ENCODE data around the gene NCOA5. TPM values are rescaled to one million over a fixed set of nuclear protein-coding genes. Genes with fewer than 3 reads are reported as not detected.
A peak's percentile ranks its signal among the peaks of the same experiment; 100 is the strongest.

Gene NCOA5
- total RNA-seq: 10 to 100 TPM in 1 of 2 experiments, 1 to 10 TPM in 1; 9.7 to 10.5 TPM
- 31.8 TPM for polyA plus RNA-seq (2013, experiment 1 of 2)
- polyA plus RNA-seq (2013, experiment 2 of 2): 34.1 TPM
- 17.0 to 68.4 (median 45.4) reads per million in 172 experiments for total RNA-seq

DNA sequence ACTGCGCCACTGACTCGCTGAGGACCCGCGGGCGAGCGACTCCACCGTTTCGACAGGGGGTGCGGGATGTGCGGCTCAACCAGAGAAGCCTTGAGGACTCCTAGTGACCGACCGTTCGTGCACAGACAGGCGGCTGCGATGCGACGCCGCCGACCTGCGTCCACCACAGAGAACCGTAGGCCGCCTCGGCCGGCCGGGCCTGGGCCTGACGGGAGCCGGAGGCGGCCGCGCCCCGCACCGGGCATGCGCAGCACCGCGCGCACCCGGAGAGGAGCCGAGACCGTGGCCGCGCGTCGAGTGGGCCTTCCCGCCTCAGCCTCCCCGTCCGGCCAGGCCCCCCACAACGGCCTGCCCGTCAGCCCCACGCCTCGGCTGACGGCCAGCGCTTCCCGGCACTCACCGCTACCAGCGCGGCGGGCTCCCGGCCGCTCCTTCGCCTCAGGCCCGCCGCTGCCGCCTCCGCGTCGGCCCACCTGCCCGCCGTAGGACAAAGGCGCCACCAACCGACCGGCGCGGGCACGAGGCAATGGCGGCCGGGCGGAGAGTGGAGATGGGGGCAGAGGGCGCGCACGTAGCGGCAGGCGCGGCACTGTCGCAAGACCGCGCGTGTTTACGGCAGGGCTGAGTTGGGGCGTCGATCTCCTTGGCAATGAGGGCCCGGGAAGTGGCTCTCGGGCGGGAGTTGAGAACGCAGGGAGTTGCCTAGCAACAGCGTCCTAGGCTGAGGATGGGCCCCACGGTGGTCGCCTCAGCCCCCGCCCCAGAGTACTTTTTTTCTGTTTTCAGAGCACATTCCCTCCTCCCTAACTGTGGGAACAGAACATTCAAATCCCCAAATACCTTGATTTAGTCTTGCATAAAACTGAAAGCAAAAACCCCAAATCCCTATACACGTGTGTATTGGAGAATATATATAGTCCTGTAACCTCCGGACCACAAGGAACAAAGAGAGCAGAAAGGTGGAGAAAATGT, at the start of gene NCOA5:
Gene NCOA5 (minus strand): TSS at position 546 of the 972 bp plus-strand sequence. CDS start 10,538 bp downstream, outside the sequence.
- ChIA-PET CTCF (interaction anchor here (1.1 kb wide), 1 partner anchor 103 kb away, joined by 3 read pairs; no protein-coding TSS in a partner anchor), POLR2A (interaction anchor here (1.3 to 1.5 kb wide), 2 partner anchors 155 to 275 kb away, joined by 5 to 10 read pairs; partner anchors contain the start of gene PCIF1)
- Mint-ChIP-seq H3K9me3 (no peaks in the 10 kb centered on the region), H3K36me3 (ENCODE audit: low read depth) (peaks cover 20% of the 10 kb centered on the region), H3K27ac (peak within 1 kb of the TSS; percentile 86), H3K27me3 (no peaks in the 10 kb centered on the region), H3K4me3 (peak within 1 kb of the TSS; percentile 94), H3K4me1 (ENCODE audit: low read depth) (peaks cover 54% of the 10 kb centered on the region)
- DNase-seq (peak; percentile 86 to 97 (median 92)), ATAC-seq (ENCODE audit: poor library complexity) (peak; percentile 90)
- H3K27ac ChIP-seq (ENCODE audit: low read depth in 1 of 2, low read length in 2 of 2): peak within 1 kb of the TSS; percentile 67 to 85
- H3K9me3 ChIP-seq (ENCODE audit: control insufficient read depth in 1 of 2, insufficient read depth in 1 of 2, low read length in 2 of 2): no peaks in the 10 kb centered on the region
- peak within 1 kb of the TSS; percentile 95 for H3K4me3 ChIP-seq (ENCODE audit: low read length)
- TF ChIP-seq, protein P1, sequence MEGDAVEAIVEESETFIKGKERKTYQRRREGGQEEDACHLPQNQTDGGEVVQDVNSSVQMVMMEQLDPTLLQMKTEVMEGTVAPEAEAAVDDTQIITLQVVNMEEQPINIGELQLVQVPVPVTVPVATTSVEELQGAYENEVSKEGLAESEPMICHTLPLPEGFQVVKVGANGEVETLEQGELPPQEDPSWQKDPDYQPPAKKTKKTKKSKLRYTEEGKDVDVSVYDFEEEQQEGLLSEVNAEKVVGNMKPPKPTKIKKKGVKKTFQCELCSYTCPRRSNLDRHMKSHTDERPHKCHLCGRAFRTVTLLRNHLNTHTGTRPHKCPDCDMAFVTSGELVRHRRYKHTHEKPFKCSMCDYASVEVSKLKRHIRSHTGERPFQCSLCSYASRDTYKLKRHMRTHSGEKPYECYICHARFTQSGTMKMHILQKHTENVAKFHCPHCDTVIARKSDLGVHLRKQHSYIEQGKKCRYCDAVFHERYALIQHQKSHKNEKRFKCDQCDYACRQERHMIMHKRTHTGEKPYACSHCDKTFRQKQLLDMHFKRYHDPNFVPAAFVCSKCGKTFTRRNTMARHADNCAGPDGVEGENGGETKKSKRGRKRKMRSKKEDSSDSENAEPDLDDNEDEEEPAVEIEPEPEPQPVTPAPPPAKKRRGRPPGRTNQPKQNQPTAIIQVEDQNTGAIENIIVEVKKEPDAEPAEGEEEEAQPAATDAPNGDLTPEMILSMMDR (IDR thresholded peaks at IDR 0.05): no peak
- peaks cover 0 to 3% of the 10 kb centered on the region in 2 experiments for H3K27me3 ChIP-seq (ENCODE audit: control insufficient read depth in 1 of 2, insufficient read depth in 2 of 2, low read length in 2 of 2)
- intact Hi-C loops (cut with DNase I, micrococcal nuclease): loop anchor here (1.0 to 5.0 kb wide), 8 partner anchors 75 to 297 kb away; partner anchors contain the start of genes ZNF335 (in 2 of the 2), DNTTIP1 (in 1 of the 2), PCIF1 (in 1 of the 2) and UBE2C (in 1 of the 2)
- H3K36me3 ChIP-seq (ENCODE audit: insufficient read depth, low read length): no peaks in the 10 kb centered on the region
- H3K4me1 ChIP-seq (ENCODE audit: insufficient read depth, low read length): peaks cover 22% of the 10 kb centered on the region

DNA sequence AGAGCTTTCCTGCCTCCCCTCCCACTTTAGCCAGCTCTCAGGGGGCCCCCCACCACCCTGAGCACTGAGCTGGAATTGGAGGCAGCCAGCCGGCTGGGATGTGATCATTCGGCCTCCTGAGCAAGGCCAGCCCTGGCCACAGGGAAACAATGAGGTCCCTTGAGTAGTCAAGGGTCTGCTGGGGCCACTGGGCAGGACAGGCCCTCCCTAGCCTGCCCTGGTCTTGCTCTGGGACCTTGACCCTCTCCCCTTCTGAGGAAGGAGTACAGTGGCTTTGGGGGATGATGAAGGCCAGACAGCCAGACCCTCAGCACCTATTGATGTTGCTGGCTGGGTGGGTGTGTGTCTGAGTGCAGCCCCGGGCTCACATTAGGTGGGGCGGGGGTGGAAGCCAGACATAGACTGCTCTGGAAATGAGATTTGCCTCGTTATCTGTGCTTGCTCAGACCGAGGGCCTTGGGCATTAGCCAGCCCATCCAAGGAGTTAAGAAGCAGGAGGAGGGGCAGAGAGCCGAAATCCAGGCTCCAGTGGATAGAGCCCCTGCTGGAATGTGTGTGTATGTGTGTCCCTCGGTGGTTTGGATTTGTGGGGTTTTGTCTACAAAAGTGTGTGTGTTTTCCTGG, 49.6 kb upstream of the NCOA5 start:
- H3K4me1 Mint-ChIP-seq (ENCODE audit: low read depth): no peaks in the 10 kb centered on the region
- no peak overlapping the region for H3K27ac Mint-ChIP-seq
- H3K36me3 Mint-ChIP-seq (ENCODE audit: low read depth): no peaks in the 10 kb centered on the region
- ATAC-seq (ENCODE audit: poor library complexity) (no peak), DNase-seq (no peak)
- intact Hi-C loops (cut with DNase I, micrococcal nuclease): no loop called here
- no peaks in the 10 kb centered on the region for H3K36me3 ChIP-seq (ENCODE audit: insufficient read depth, low read length)
- no peak overlapping the region for H3K27ac ChIP-seq (ENCODE audit: low read depth in 1 of 2, low read length in 2 of 2)
- POLR2A ChIA-PET: no interaction called here
- CTCF ChIA-PET: no interaction called here
- H3K9me3 ChIP-seq (ENCODE audit: control insufficient read depth in 1 of 2, insufficient read depth in 1 of 2, low read length in 2 of 2): no peaks in the 10 kb centered on the region
- no peaks in the 10 kb centered on the region for H3K4me1 ChIP-seq (ENCODE audit: insufficient read depth, low read length)
- no peaks in the 10 kb centered on the region for H3K9me3 Mint-ChIP-seq
- H3K27me3 ChIP-seq (ENCODE audit: control insufficient read depth in 1 of 2, insufficient read depth in 2 of 2, low read length in 2 of 2): peaks cover 13 to 20% of the 10 kb centered on the region in 2 experiments
- H3K4me3 ChIP-seq (ENCODE audit: low read length): no peak overlapping the region
- H3K27me3 Mint-ChIP-seq: peaks cover 76% of the 10 kb centered on the region
- H3K4me3 Mint-ChIP-seq: no peak overlapping the region
- TF ChIP-seq, protein P1 (IDR thresholded peaks at IDR 0.05): no peak

DNA sequence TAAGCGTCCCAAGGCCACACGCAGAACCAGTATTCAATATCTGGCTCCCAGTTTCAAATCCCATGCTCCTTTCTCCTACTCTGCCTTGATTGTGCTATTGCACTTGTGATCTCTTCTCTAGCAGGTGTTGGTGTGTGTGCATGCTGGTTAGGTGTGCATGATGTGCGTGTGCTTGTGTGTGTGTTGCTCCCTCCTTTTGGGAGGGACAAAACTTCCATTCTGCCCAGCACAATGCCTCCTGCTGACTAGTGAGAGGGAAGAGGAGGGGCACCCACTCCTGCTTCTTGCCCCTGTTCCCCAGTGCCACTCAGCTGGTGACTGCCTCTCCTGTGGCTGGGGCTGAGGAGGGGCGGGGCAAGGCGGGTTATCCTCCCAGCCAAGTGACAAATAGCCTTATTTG, 48.1 kb upstream of the NCOA5 start:
- Histone ChIP-seq H3K4me3 (ENCODE audit: low read length) (no peak overlapping the region), H3K36me3 (ENCODE audit: insufficient read depth, low read length) (no peaks in the 10 kb centered on the region), H3K27me3 (ENCODE audit: control insufficient read depth in 1 of 2, insufficient read depth in 2 of 2, low read length in 2 of 2) (peaks cover 16 to 24% of the 10 kb centered on the region in 2 experiments), H3K9me3 (ENCODE audit: control insufficient read depth in 1 of 2, insufficient read depth in 1 of 2, low read length in 2 of 2) (no peaks in the 10 kb centered on the region), H3K27ac (ENCODE audit: low read depth in 1 of 2, low read length in 2 of 2) (no peak overlapping the region), H3K4me1 (ENCODE audit: insufficient read depth, low read length) (no peaks in the 10 kb centered on the region)
- DNase-seq (no peak), ATAC-seq (ENCODE audit: poor library complexity) (no peak)
- Mint-ChIP-seq H3K27me3 (peaks cover 75% of the 10 kb centered on the region), H3K9me3 (no peaks in the 10 kb centered on the region), H3K36me3 (ENCODE audit: low read depth) (no peaks in the 10 kb centered on the region), H3K27ac (no peak overlapping the region), H3K4me1 (ENCODE audit: low read depth) (no peaks in the 10 kb centered on the region), H3K4me3 (no peak overlapping the region)
- ChIA-PET POLR2A (no interaction called here), CTCF (interaction anchor here (1.0 kb wide), 1 partner anchor 543 kb away, joined by 3 read pairs; no protein-coding TSS in a partner anchor)
- TF ChIP-seq, protein P1 (IDR thresholded peaks at IDR 0.05): no peak
- intact Hi-C loops (cut with DNase I, micrococcal nuclease): no loop called here
